Measurements from ENCODE around the gene LIMK1. TPM values are rescaled to one million over a fixed set of nuclear protein-coding genes. Genes with fewer than 3 reads are reported as not detected.

LIMK1 gene
- total RNA-seq, 1 experiment from 2014 or later = 31.4 TPM

DNA sequence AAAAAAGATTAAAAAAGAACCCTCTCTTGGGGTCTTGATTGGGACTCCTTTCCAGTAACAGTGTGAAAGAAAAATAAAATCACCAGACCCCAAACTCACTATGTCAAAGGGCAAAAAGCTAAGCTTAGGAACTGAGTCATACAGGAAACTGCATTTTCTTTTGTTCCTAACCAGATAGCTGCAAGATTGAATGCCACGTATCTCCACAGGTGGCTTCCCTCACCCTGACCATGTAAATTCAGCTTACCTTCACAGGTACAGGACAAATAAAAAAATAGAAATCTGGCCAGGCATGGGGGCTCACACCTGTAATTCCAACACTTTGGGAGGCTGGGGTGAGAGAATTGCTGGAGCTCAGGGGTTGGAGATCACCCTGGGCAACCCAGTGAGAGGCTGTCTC, 58.1 kb downstream of the LIMK1 start:
- H3K36me3 Mint-ChIP-seq (ENCODE audit: insufficient read depth, unreplicated experiment) = no peaks in the 10 kb centered on the region
- no peak overlapping the region for H3K27ac Mint-ChIP-seq (ENCODE audit: unreplicated experiment)
- H3K4me3 Mint-ChIP-seq (ENCODE audit: unreplicated experiment) = no peak overlapping the region
- Histone ChIP-seq H3K27me3 (replicated peaks; ENCODE audit: control insufficient read depth, insufficient read depth, low read length) (no peaks in the 10 kb centered on the region), H3K4me1 (no peaks in the 10 kb centered on the region), H3K36me3 (ENCODE audit: control insufficient read depth, insufficient read depth, low read length) (no peaks in the 10 kb centered on the region), H3K4me3 (ENCODE audit: low read depth, low read length) (no peak overlapping the region), H3K9me3 (no peaks in the 10 kb centered on the region)
- H3K27me3 Mint-ChIP-seq (ENCODE audit: insufficient read depth, unreplicated experiment) = no peaks in the 10 kb centered on the region
- CTCF ChIA-PET = interaction anchor here (0.7 kb wide), 1 partner anchor 34 kb away, joined by 3 read pairs; no protein-coding TSS in a partner anchor
- no peaks in the 10 kb centered on the region for H3K9me3 Mint-ChIP-seq (ENCODE audit: unreplicated experiment)
- intact Hi-C loops (cut with micrococcal nuclease; ENCODE audit: unreplicated experiment) = no loop called here
- no TSS peak for BruUV-seq (replicated peaks)
- POLR2A ChIA-PET = no interaction called here
- no peaks in the 10 kb centered on the region for H3K4me1 Mint-ChIP-seq (ENCODE audit: low read depth, unreplicated experiment)
- DNase-seq = no peak
- TF ChIP-seq, protein P1, sequence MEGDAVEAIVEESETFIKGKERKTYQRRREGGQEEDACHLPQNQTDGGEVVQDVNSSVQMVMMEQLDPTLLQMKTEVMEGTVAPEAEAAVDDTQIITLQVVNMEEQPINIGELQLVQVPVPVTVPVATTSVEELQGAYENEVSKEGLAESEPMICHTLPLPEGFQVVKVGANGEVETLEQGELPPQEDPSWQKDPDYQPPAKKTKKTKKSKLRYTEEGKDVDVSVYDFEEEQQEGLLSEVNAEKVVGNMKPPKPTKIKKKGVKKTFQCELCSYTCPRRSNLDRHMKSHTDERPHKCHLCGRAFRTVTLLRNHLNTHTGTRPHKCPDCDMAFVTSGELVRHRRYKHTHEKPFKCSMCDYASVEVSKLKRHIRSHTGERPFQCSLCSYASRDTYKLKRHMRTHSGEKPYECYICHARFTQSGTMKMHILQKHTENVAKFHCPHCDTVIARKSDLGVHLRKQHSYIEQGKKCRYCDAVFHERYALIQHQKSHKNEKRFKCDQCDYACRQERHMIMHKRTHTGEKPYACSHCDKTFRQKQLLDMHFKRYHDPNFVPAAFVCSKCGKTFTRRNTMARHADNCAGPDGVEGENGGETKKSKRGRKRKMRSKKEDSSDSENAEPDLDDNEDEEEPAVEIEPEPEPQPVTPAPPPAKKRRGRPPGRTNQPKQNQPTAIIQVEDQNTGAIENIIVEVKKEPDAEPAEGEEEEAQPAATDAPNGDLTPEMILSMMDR (IDR thresholded peaks at IDR 0.05; ENCODE audit: insufficient read depth in 1 of 2, low read depth in 1 of 2, low read length in 1 of 2, severe bottlenecking in 1 of 2, unreplicated experiment in 1 of 2) = no peak

DNA sequence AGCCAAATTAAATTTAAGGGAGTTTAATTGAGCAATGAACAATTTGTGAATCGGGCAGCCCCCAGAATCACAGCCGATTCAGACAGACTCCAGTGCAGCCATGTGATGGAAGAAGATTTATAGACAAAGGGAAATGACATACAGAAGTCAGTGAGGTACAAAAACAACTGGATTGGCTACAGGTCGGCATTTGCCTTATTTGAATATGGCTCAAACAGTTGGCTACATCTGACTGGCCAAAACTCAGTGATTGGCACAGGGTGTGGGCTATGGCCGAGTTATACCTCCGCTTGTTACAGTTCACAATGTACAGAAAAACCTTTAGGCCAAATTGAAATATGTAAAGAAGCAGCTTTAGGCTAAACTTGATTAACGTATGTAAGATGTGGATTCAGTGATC, 59.8 kb downstream of the LIMK1 start:
- no peak overlapping the region for H3K27ac Mint-ChIP-seq (ENCODE audit: unreplicated experiment)
- no peak overlapping the region for H3K4me3 Mint-ChIP-seq (ENCODE audit: unreplicated experiment)
- BruUV-seq (replicated peaks) = no TSS peak
- no peaks in the 10 kb centered on the region for H3K4me1 Mint-ChIP-seq (ENCODE audit: low read depth, unreplicated experiment)
- no peak for DNase-seq
- H3K27me3 ChIP-seq (replicated peaks; ENCODE audit: control insufficient read depth, insufficient read depth, low read length) = no peaks in the 10 kb centered on the region
- intact Hi-C loops (cut with micrococcal nuclease; ENCODE audit: unreplicated experiment) = no loop called here
- TF ChIP-seq, protein P1 (IDR thresholded peaks at IDR 0.05; ENCODE audit: insufficient read depth in 1 of 2, low read depth in 1 of 2, low read length in 1 of 2, severe bottlenecking in 1 of 2, unreplicated experiment in 1 of 2) = no peak
- H3K4me3 ChIP-seq (ENCODE audit: low read depth, low read length) = no peak overlapping the region
- no peaks in the 10 kb centered on the region for H3K36me3 Mint-ChIP-seq (ENCODE audit: insufficient read depth, unreplicated experiment)
- no peaks in the 10 kb centered on the region for H3K27me3 Mint-ChIP-seq (ENCODE audit: insufficient read depth, unreplicated experiment)
- POLR2A ChIA-PET = no interaction called here
- no peaks in the 10 kb centered on the region for H3K9me3 Mint-ChIP-seq (ENCODE audit: unreplicated experiment)
- no peaks in the 10 kb centered on the region for H3K9me3 ChIP-seq
- H3K4me1 ChIP-seq = no peaks in the 10 kb centered on the region
- no peaks in the 10 kb centered on the region for H3K36me3 ChIP-seq (ENCODE audit: control insufficient read depth, insufficient read depth, low read length)
- CTCF ChIA-PET = no interaction called here

DNA sequence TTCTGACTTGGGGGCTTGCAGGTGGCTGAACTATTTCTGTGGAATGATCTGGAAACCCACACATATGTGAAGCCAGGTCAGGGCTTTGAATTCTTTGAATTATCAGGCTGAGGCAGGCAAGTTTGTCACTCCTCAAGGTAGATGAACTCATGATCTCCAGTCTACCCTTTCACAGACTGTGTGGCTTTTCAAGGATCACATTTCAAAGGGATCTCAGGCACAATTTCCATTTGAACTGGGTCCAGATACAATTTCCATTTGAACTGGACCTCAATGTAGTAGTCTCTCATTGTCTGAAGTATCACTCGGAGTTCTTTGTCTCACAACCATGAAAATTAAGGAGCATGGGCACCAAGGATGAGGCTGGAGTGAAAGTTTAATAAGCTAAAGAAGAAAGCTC, 64.9 kb downstream of the LIMK1 start:
- Mint-ChIP-seq H3K4me3 (ENCODE audit: unreplicated experiment) (no peak overlapping the region), H3K27ac (ENCODE audit: unreplicated experiment) (no peak overlapping the region), H3K4me1 (ENCODE audit: low read depth, unreplicated experiment) (no peaks in the 10 kb centered on the region), H3K36me3 (ENCODE audit: insufficient read depth, unreplicated experiment) (no peaks in the 10 kb centered on the region), H3K9me3 (ENCODE audit: unreplicated experiment) (no peaks in the 10 kb centered on the region), H3K27me3 (ENCODE audit: insufficient read depth, unreplicated experiment) (no peaks in the 10 kb centered on the region)
- DNase-seq = no peak
- Histone ChIP-seq H3K36me3 (ENCODE audit: control insufficient read depth, insufficient read depth, low read length) (no peaks in the 10 kb centered on the region), H3K9me3 (peaks cover 9% of the 10 kb centered on the region), H3K27me3 (replicated peaks; ENCODE audit: control insufficient read depth, insufficient read depth, low read length) (no peaks in the 10 kb centered on the region), H3K4me1 (no peaks in the 10 kb centered on the region), H3K4me3 (ENCODE audit: low read depth, low read length) (no peak overlapping the region)
- POLR2A ChIA-PET = no interaction called here
- CTCF ChIA-PET = no interaction called here
- intact Hi-C loops (cut with micrococcal nuclease; ENCODE audit: unreplicated experiment) = no loop called here
- no TSS peak for BruUV-seq (replicated peaks)
- TF ChIP-seq, protein P1 (IDR thresholded peaks at IDR 0.05; ENCODE audit: insufficient read depth in 1 of 2, low read depth in 1 of 2, low read length in 1 of 2, severe bottlenecking in 1 of 2, unreplicated experiment in 1 of 2) = no peak

Measured in Caco-2 (cell line).